GM10266 (cell line): Measurements from ENCODE around the gene TMEM53.
A peak's percentile ranks its signal among the peaks of the same experiment; 100 is the strongest.

ENCODE experiments used
- DNase-seq: peaks from one replicate; pipeline ENCODE4 v3.0.0; 2012; ENCODE audit errors: extremely low spot score
- CTCF ChIP-seq: IDR thresholded peaks from 2 replicates; pipeline ENCODE4 v1.5.1; 2012; ENCODE audit warnings: mild to moderate bottlenecking, low read depth; ENCODE audit not compliant: control insufficient read depth, insufficient read depth; ENCODE audit errors: missing control alignments

The TMEM53 gene

GRCh38 chr1:44688760-44689446 is 14.6 kb upstream of the TMEM53 start:
- DNase-seq, result no peak
- TF ChIP-seq CTCF, result no peak

GRCh38 chr1:44685881-44686280 is 11.6 kb upstream of the TMEM53 start:
- DNase-seq, result no peak
- TF ChIP-seq CTCF, result no peak

GRCh38 chr1:44685218-44685617 is 10.9 kb upstream of the TMEM53 start:
- no peak for DNase-seq
- no peak for TF ChIP-seq CTCF

- DNase-seq, result peak; percentile 48
Observed at GRCh38 chr1:44684525-44684924, 10.2 kb upstream of the TMEM53 start.

DNA sequence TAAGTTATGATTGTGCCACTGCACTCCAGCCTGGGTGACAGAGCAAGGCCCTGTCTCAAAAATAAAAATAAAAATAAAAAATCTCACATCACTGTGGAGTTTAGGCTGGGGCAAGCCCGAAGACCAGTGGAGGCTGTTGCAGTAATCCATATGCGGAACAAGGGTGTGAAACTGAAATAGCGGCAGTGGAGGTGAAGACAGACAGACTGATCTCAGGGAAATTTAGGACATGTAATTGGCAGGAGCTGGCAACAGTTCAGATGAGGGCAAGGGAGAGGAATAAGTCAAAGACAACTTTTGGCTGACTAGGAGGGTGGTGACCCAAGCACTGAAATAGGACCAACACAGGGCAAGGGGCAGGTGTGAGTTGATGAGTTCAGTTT is 8.6 kb upstream of the TMEM53 start:
- no peak for DNase-seq
- no peak for TF ChIP-seq CTCF

More at GRCh38 chr1:44684525-44684924, 10.2 kb upstream of the TMEM53 start:
- TF ChIP-seq CTCF, result no peak

GRCh38 chr1:44681905-44682882 is 7.9 kb upstream of the TMEM53 start:
- no peak for DNase-seq
- TF ChIP-seq CTCF, result no peak

GRCh38 chr1:44679468-44679867 is 5.2 kb upstream of the TMEM53 start:
- DNase-seq, result no peak
- no peak for TF ChIP-seq CTCF
